Measurements from ENCODE around the gene PADI3. TPM values are rescaled to one million over a fixed set of nuclear protein-coding genes. Genes with fewer than 3 reads are reported as not detected.

Gene PADI3
- total and polyA plus RNA-seq, 2 experiments from 2014 or later: 0.37 to 0.80 TPM

GRCh38 chr1:17208546-17208945, 40.4 kb upstream of the PADI3 start (continued):
- TF ChIP-seq ZNF462 (CRISPR knock-in tag; IDR thresholded peaks at IDR 0.05): no peak
- TF ChIP-seq JUNB (IDR thresholded peaks at IDR 0.05; ENCODE audit: unreplicated experiment): no peak
- no peak for TF ChIP-seq EZH2 (IDR thresholded peaks at IDR 0.05; ENCODE audit: low read depth, unreplicated experiment)
- no peak for TF ChIP-seq ZNF331 (CRISPR knock-in tag; IDR thresholded peaks at IDR 0.05; ENCODE audit: low read depth)
- TF ChIP-seq STAT1 (IDR thresholded peaks at IDR 0.05; ENCODE audit: unreplicated experiment): no peak

- ATAC-seq: no peak
- no peak overlapping the region for H3K4me3 ChIP-seq
- no peaks in the 10 kb centered on the region; the same call in 2 of the 3 replicates for H3K9me3 Mint-ChIP-seq
- no peaks in the 10 kb centered on the region for H3K36me3 Mint-ChIP-seq (ENCODE audit: low read depth)
- H3K27ac ChIP-seq (ENCODE audit: low read depth): no peak overlapping the region
- H3K27me3 Mint-ChIP-seq (ENCODE audit: insufficient read depth, low read depth, poor library complexity): peaks cover 2% of the 10 kb centered on the region
- no peaks in the 10 kb centered on the region for H3K36me3 ChIP-seq (ENCODE audit: insufficient read depth)
- H3K4me1 ChIP-seq (ENCODE audit: insufficient read depth): no peaks in the 10 kb centered on the region
- H3K4me1 Mint-ChIP-seq: peaks cover 18% of the 10 kb centered on the region
- no peaks in the 10 kb centered on the region for H3F3A ChIP-seq (replicated peaks; ENCODE audit: low read depth)
- no peaks in the 10 kb centered on the region for H4K20me1 ChIP-seq (replicated peaks; ENCODE audit: insufficient read depth)
- no peak overlapping the region for H2AFZ ChIP-seq
- no peak overlapping the region for H3K27ac Mint-ChIP-seq
- H3K79me2 ChIP-seq (replicated peaks; ENCODE audit: insufficient read depth): no peaks in the 10 kb centered on the region
- no peak overlapping the region for H3K4me3 Mint-ChIP-seq
- no peaks in the 10 kb centered on the region for H3K27me3 ChIP-seq (ENCODE audit: insufficient read depth)
- DNase-seq (ENCODE audit: low spot score): no peak
- no peaks in the 10 kb centered on the region for H3K9me2 ChIP-seq (ENCODE audit: insufficient read depth)
- no peak overlapping the region for H3K4me2 ChIP-seq
- TF ChIP-seq STAT1 (IDR thresholded peaks at IDR 0.05; ENCODE audit: unreplicated experiment) (no peak), ZNF331 (CRISPR knock-in tag; IDR thresholded peaks at IDR 0.05; ENCODE audit: low read depth) (no peak), NANOG (IDR thresholded peaks at IDR 0.05; ENCODE audit: borderline replicate concordance) (no peak), ZNF462 (CRISPR knock-in tag; IDR thresholded peaks at IDR 0.05) (no peak), CTCF (conservative IDR thresholded peaks at IDR 0.05; ENCODE audit: low read depth in 2 of 2) (no peak), EZH2phosphoT487 (IDR thresholded peaks at IDR 0.05; ENCODE audit: unreplicated experiment) (no peak)
Observed at GRCh38 chr1:17209430-17209829, 39.5 kb upstream of the PADI3 start.

All from GM23338 (cell line).